Measurements from ENCODE around the gene HCRTR1.

HCRTR1 gene

DNA sequence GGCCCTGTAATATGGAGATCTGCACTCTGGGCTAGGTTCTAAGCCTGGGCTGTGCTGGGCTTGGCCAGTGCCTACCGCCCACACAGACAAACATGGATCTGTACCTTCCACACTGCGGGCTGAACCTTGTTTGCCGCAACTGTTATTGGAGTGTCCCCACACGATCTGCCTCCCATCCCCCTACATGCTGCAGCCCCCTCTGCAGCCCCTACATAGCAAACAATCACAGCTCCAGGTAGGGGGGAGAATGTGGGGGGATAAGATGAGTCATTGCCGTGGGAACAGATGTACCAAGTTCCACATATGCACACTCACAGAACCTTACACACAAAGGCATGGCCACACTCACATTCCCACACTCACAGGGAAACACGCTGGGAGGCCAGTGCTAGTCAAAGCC, 2.1 kb upstream of the HCRTR1 start:
- Histone ChIP-seq H3K4me2 (ENCODE audit: low read length) (no peak overlapping the region), H3K27me3 (ENCODE audit: control insufficient read depth, insufficient read depth, low read length) (peaks cover 29% of the 10 kb centered on the region), H3K4me1 (ENCODE audit: control insufficient read depth, insufficient read depth, low read length) (no peaks in the 10 kb centered on the region), H3K36me3 (ENCODE audit: insufficient read depth, low read length) (no peaks in the 10 kb centered on the region), H3K9me3 (replicated peaks; ENCODE audit: low read length) (no peaks in the 10 kb centered on the region), H3K9ac (ENCODE audit: low read depth, low read length) (no peak overlapping the region), H3K4me3 (ENCODE audit: low read length) (no peak overlapping the region)

DNA sequence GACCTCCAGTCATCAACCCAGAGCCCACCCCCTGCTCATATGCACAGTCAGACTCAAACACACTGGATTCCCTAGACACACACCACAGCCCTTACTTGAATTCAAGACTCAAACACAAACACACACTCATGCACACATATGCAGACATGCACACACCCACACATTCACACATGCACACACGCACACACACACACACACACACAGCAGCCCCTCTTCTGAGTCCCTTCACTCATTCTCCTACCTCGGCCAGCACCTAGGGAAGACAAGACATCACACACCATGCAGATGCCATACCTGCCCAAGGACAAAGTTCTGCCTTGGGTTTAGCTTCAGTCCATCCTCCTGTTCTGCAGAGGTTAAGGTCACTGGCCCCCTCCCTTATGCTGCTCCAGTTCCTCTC, 1.6 kb upstream of the HCRTR1 start:
- H3K27me3 ChIP-seq (ENCODE audit: control insufficient read depth, insufficient read depth, low read length), result peaks cover 29% of the 10 kb centered on the region
- no peaks in the 10 kb centered on the region for H3K9me3 ChIP-seq (replicated peaks; ENCODE audit: low read length)
- no peak overlapping the region for H3K9ac ChIP-seq (ENCODE audit: low read depth, low read length)

DNA sequence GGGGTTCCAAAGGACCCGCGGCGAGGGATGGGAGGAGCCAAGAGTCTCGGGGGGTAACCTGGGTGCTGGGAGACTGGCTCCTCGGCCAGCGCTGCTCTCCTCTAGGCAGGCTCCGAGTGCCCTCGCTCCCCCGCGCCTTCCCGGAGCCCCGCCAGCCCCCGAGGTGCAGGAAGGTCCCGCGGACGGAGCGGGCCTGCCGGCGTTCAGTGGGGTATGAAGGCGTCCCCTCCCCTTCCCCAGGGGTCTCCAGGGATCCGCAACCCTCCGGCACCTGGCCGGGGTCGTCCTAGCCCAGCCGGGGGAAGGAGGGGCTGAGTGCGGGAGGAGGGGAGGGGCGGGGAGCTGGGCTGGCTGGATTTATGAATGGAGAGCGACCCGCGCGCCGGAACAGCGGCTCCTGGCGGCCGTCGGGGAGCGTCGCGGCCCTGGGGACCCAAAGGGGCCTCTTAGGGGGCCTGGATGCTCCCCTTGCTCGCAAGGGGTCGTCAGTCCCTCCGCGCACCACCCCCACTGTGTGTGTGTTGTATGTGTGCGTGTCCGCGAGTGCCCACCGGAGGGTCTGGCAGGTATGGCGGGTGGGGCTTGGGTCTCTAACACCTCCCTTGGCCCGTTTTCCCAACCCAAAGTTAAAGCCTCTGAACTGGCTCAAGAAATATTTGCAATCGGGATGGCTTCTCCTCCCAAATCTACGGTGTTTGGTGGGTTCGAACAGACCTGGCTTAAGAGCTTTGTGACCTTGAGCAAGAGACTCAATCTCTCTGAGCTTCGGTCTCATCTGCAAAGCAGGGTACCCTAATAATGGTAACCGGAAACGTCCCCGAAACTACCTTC, 642 bp downstream of the HCRTR1 start:
- Histone ChIP-seq H3K4me3 (ENCODE audit: low read length) (peak overlapping the region; percentile 69), H3K36me3 (ENCODE audit: insufficient read depth, low read length) (no peaks in the 10 kb centered on the region), H3K4me1 (ENCODE audit: control insufficient read depth, insufficient read depth, low read length) (no peaks in the 10 kb centered on the region), H3K9ac (ENCODE audit: low read depth, low read length) (no peak overlapping the region), H3K4me2 (ENCODE audit: low read length) (peak overlapping the region; percentile 89), H3K27me3 (ENCODE audit: control insufficient read depth, insufficient read depth, low read length) (peaks cover 29% of the 10 kb centered on the region), H3K9me3 (replicated peaks; ENCODE audit: low read length) (no peaks in the 10 kb centered on the region)

More for the DNA sequence above, 1.6 kb upstream of the HCRTR1 start:
- H3K36me3 ChIP-seq (ENCODE audit: insufficient read depth, low read length), result no peaks in the 10 kb centered on the region
- no peak overlapping the region for H3K4me2 ChIP-seq (ENCODE audit: low read length)
- H3K4me3 ChIP-seq (ENCODE audit: low read length), result no peak overlapping the region
- H3K4me1 ChIP-seq (ENCODE audit: control insufficient read depth, insufficient read depth, low read length), result no peaks in the 10 kb centered on the region

DNA sequence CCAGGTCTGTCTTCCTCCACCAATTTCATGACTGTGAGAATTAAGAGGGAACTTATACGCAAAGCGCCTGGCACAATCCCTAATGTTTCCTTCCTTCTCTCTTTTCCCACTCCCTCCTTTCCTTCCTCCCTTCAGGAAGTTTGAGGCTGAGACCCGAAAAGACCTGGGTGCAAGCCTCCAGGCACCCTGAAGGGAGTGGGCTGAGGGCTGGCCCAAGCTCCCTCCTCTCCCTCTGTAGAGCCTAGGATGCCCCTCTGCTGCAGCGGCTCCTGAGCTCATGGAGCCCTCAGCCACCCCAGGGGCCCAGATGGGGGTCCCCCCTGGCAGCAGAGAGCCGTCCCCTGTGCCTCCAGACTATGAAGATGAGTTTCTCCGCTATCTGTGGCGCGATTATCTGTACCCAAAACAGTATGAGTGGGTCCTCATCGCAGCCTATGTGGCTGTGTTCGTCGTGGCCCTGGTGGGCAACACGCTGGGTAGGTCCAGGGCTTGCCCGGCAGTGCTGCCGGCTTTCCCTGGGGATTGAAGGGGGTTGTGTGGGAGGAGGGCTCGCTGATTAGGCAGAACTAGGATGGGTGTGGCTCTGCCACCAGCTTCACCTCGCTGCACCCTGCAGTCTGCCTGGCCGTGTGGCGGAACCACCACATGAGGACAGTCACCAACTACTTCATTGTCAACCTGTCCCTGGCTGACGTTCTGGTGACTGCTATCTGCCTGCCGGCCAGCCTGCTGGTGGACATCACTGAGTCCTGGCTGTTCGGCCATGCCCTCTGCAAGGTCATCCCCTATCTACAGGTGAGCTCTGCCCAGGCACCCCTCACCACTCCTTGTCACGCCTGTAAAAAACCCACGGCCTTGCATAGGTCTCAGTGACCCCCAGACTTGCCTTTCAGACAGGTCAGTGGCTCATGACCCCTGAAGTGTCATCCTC, 1.7 kb downstream of the HCRTR1 start:
- H3K9me3 ChIP-seq (replicated peaks; ENCODE audit: low read length), result no peaks in the 10 kb centered on the region
- no peaks in the 10 kb centered on the region for H3K4me1 ChIP-seq (ENCODE audit: control insufficient read depth, insufficient read depth, low read length)
- H3K4me2 ChIP-seq (ENCODE audit: low read length), result no peak overlapping the region
- H3K4me3 ChIP-seq (ENCODE audit: low read length), result no peak overlapping the region
- H3K9ac ChIP-seq (ENCODE audit: low read depth, low read length), result no peak overlapping the region
- H3K27me3 ChIP-seq (ENCODE audit: control insufficient read depth, insufficient read depth, low read length), result peaks cover 29% of the 10 kb centered on the region
- H3K36me3 ChIP-seq (ENCODE audit: insufficient read depth, low read length), result no peaks in the 10 kb centered on the region

DNA sequence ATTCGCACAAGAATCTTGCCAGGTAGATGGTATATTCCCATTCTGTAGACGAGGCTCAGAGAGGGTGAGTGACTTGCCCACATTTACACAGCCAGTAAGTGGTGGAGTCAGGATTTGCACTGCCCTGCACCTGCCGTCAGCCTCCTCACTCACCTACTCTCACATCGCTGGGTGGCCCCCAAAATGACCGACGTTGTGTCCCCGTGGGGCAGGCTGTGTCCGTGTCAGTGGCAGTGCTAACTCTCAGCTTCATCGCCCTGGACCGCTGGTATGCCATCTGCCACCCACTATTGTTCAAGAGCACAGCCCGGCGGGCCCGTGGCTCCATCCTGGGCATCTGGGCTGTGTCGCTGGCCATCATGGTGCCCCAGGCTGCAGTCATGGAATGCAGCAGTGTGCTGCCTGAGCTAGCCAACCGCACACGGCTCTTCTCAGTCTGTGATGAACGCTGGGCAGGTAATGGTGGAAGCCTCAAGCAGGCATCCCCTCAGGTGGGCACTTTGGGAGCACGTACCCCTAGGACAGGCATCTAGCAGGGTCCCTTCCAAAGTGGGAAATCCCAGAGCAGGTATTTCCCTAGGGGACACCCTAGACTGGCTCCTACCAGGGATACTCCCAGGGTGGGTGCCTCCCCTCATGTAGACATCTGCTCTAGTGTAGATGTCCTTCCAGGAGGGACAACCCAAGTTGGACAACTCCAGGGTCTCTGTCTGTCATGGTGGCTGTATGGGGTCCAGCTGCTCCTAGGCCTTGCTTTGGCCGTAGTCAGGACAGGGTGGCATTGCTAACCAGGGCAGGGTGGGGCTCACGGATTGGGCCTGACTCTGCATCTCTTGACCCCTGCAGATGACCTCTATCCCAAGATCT, 3.4 kb downstream of the HCRTR1 start:
- Histone ChIP-seq H3K4me1 (ENCODE audit: control insufficient read depth, insufficient read depth, low read length) (peaks cover 7% of the 10 kb centered on the region), H3K27me3 (ENCODE audit: control insufficient read depth, insufficient read depth, low read length) (peaks cover 29% of the 10 kb centered on the region), H3K9ac (ENCODE audit: low read depth, low read length) (no peak overlapping the region), H3K36me3 (ENCODE audit: insufficient read depth, low read length) (no peaks in the 10 kb centered on the region), H3K9me3 (replicated peaks; ENCODE audit: low read length) (no peaks in the 10 kb centered on the region), H3K4me2 (ENCODE audit: low read length) (no peak overlapping the region), H3K4me3 (ENCODE audit: low read length) (no peak overlapping the region)

DNA sequence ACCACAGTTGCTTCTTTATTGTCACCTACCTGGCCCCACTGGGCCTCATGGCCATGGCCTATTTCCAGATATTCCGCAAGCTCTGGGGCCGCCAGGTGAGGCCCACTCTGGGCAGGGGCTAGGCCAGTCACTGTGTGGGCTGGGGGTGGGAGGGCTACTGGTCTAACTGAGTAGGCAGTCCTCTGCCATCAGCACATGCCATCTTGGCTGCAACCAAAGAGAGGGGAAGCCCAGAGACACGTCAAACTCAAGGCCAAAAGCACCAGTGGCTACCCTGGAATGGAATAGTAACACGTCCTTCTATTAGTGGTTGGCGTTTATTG, 4.0 kb downstream of the HCRTR1 start:
- peaks cover 13% of the 10 kb centered on the region for H3K4me1 ChIP-seq (ENCODE audit: control insufficient read depth, insufficient read depth, low read length)
- H3K27me3 ChIP-seq (ENCODE audit: control insufficient read depth, insufficient read depth, low read length), result peaks cover 24% of the 10 kb centered on the region
- no peak overlapping the region for H3K9ac ChIP-seq (ENCODE audit: low read depth, low read length)

DNA sequence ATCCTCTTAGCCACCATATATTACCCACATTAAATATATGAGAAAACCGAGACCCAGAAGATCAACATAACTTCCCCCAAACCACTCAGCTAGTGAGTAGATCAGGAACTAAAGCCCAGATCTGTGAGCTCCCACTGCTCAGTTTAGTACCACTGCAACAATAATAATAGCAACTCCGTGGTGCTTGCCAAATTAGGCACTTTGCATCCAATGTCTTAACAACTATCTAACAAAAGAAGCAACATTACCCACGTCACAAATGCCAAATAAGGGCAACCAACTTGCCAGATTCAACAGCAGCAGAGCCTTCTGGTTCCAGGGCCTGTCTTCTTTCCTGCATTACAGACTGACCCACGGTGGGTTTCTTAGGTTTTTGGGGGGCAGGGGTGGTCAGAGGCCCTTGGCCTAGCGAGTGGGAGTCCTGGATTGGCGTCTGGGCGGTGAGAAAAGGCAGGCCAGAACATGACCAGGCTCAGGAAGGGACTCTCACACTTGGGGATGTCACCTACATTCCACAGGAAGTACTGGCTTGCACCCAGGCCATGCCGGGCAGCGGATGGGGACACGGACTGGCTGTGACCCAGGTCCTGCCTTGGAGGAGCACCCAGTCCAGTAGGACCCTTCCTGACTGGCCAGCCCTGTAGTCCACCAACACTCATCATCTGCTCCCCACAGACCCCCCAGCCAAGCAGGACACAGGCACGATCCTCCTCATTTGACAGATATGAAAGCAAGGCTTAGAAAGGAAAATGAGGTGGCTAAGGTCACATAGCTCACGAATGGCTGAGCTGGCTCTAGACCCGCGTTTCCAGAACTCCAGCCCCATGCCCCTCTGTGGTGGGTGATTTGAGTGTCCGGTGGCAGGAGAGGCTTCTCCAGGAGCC, 4.6 kb downstream of the HCRTR1 start:
- Histone ChIP-seq H3K9ac (ENCODE audit: low read depth, low read length) (no peak overlapping the region), H3K4me1 (ENCODE audit: control insufficient read depth, insufficient read depth, low read length) (peaks cover 19% of the 10 kb centered on the region), H3K9me3 (replicated peaks; ENCODE audit: low read length) (no peaks in the 10 kb centered on the region), H3K4me3 (ENCODE audit: low read length) (no peak overlapping the region), H3K4me2 (ENCODE audit: low read length) (no peak overlapping the region), H3K36me3 (ENCODE audit: insufficient read depth, low read length) (no peaks in the 10 kb centered on the region), H3K27me3 (ENCODE audit: control insufficient read depth, insufficient read depth, low read length) (peaks cover 17% of the 10 kb centered on the region)

More for the DNA sequence above, 4.0 kb downstream of the HCRTR1 start:
- no peak overlapping the region for H3K4me2 ChIP-seq (ENCODE audit: low read length)
- H3K4me3 ChIP-seq (ENCODE audit: low read length), result no peak overlapping the region
- no peaks in the 10 kb centered on the region for H3K36me3 ChIP-seq (ENCODE audit: insufficient read depth, low read length)
- no peaks in the 10 kb centered on the region for H3K9me3 ChIP-seq (replicated peaks; ENCODE audit: low read length)

DNA sequence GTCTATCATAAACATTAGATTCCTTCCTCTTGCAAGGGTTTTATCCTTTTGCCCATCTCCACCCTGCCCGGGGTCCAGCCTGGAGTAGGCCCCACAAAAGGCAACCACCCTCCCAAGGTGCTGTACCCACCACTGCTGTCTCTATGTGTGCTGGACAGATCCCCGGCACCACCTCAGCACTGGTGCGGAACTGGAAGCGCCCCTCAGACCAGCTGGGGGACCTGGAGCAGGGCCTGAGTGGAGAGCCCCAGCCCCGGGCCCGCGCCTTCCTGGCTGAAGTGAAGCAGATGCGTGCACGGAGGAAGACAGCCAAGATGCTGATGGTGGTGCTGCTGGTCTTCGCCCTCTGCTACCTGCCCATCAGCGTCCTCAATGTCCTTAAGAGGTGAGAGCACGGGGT, 5.9 kb downstream of the HCRTR1 start:
- Histone ChIP-seq H3K4me3 (ENCODE audit: low read length) (no peak overlapping the region), H3K4me1 (ENCODE audit: control insufficient read depth, insufficient read depth, low read length) (peaks cover 32% of the 10 kb centered on the region), H3K9ac (ENCODE audit: low read depth, low read length) (no peak overlapping the region), H3K4me2 (ENCODE audit: low read length) (no peak overlapping the region), H3K36me3 (ENCODE audit: insufficient read depth, low read length) (peaks cover 5% of the 10 kb centered on the region), H3K9me3 (replicated peaks; ENCODE audit: low read length) (no peaks in the 10 kb centered on the region), H3K27me3 (ENCODE audit: control insufficient read depth, insufficient read depth, low read length) (peaks cover 13% of the 10 kb centered on the region)

DNA sequence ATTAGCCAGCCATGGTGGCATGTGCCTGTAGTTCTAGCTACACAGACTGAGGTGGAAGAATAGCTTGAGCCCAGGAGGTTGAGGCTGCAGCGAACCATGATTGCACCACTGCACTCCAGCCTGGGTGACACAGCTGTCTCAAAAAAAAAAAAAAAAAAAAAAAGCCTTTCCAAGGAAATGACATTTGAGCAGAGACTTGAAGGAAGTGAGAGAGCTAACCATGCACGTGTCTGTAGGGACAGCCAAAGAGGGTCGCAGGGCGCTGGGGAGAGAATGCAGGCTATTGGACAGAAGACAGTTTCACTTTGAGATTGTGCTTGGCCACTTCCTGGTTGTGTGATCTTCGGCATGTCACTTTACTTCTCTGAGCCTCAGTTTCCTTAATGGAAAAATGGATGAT, 6.8 kb downstream of the HCRTR1 start:
- Histone ChIP-seq H3K36me3 (ENCODE audit: insufficient read depth, low read length) (peaks cover 14% of the 10 kb centered on the region), H3K4me3 (ENCODE audit: low read length) (no peak overlapping the region)

DNA sequence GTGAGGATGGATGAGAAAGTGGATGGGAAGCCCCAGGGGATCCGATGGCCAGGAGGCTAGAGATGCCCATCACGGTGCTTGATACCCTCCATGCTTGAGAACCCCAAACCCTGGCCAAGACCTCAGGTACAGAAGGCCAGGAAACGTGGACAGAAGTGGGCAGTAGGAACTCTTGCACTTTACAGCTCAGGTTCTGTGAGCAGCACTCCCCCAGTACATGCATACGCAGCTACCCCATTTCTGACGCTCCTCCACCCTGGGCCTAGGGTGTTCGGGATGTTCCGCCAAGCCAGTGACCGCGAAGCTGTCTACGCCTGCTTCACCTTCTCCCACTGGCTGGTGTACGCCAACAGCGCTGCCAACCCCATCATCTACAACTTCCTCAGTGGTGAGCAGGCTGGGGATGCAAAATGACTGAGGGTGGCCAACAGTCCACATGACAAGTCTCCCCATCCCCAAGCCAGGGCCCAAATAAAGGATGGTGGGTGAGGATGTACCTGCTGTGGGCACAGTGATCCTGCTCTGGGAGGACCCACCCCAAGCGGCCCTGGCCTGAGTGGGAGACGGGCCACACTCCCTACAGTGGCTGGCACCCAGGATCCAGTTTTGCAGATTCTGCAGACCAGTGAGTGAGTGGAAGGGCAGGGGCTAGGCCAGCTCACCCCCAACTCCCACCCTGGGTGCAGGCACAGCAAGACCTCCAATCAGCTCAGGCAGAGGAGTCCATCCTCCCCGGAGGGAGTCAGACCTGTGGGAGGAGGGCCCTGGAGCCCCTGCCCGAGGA, 7.4 kb downstream of the HCRTR1 start:
- peaks cover 33% of the 10 kb centered on the region for H3K4me1 ChIP-seq (ENCODE audit: control insufficient read depth, insufficient read depth, low read length)
- no peak overlapping the region for H3K4me3 ChIP-seq (ENCODE audit: low read length)
- H3K27me3 ChIP-seq (ENCODE audit: control insufficient read depth, insufficient read depth, low read length), result no peaks in the 10 kb centered on the region

More for the DNA sequence above, 6.8 kb downstream of the HCRTR1 start:
- Histone ChIP-seq H3K9ac (ENCODE audit: low read depth, low read length) (no peak overlapping the region), H3K9me3 (replicated peaks; ENCODE audit: low read length) (no peaks in the 10 kb centered on the region), H3K4me1 (ENCODE audit: control insufficient read depth, insufficient read depth, low read length) (peaks cover 33% of the 10 kb centered on the region), H3K27me3 (ENCODE audit: control insufficient read depth, insufficient read depth, low read length) (peaks cover 4% of the 10 kb centered on the region), H3K4me2 (ENCODE audit: low read length) (no peak overlapping the region)

More for the DNA sequence above, 7.4 kb downstream of the HCRTR1 start:
- peaks cover 20% of the 10 kb centered on the region for H3K36me3 ChIP-seq (ENCODE audit: insufficient read depth, low read length)
- H3K9me3 ChIP-seq (replicated peaks; ENCODE audit: low read length), result no peaks in the 10 kb centered on the region
- no peak overlapping the region for H3K9ac ChIP-seq (ENCODE audit: low read depth, low read length)
- H3K4me2 ChIP-seq (ENCODE audit: low read length), result no peak overlapping the region

All from skeletal muscle satellite cell (primary cell).